Activated CD8-positive, alpha-beta memory T cell treated with anti-CD3 and anti-CD28 coated beads, Interleukin-2, amount 50 U/mL, for 1 hour (primary cell): ENCODE results near the gene SH3GL1.

Experiments used
- DNase-seq: peaks from one replicate; pipeline ENCODE4 v3.0.0-alpha.2; 2020; ENCODE audit errors: extremely low read depth

Gene SH3GL1

GRCh38 chr19:4375164-4376027 is 25.0 kb downstream of the SH3GL1 start:
- no peak for DNase-seq

- no peak for DNase-seq
Observed at GRCh38 chr19:4374498-4375163, 25.7 kb downstream of the SH3GL1 start.

- no peak for DNase-seq
Observed at GRCh38 chr19:4373601-4374497, 26.5 kb downstream of the SH3GL1 start.

- DNase-seq = no peak
Observed at GRCh38 chr19:4373013-4373367, 27.4 kb downstream of the SH3GL1 start.

DNA sequence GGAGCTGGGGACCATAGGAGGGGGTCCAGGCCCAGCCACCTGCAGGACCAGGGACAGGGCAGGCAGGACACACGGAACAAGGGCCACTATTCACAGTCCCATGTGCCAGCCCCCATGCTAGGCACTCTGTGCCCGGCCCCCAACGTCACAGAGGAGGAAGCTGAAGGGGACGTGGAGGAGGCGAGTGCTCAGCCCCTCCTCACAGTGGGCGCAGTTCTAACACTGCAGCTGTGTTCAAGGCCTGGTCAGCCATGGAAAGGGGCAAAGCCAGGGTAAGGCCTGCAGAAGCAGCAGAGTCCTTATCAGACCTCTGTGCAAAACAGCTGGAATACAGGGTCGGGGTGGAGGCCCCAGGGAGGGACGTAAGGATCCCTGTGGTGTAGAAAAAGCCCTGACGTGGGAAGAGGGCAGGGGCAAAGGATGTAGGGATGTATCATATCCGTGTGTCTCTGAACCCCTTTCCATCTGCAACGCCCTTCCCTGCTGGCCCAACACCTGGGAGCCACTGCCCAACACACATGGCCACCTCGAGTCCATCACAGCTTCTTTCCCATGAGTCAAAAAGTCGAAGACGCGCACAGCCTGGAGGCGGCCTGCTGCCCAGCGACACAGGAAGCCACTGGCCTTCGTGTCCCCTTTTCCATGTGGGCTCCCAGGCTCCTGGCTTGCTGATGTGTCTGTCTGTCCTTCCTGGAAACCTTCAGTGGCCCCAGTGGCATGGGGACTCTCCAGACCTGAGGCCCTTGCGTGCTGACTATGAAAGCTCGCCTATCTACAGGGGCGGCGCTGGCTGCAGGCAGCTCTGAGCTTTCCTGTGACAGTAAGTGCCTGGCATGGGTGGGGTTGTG is 28.0 kb downstream of the SH3GL1 start:
- no peak for DNase-seq

- DNase-seq = no peak
Observed at GRCh38 chr19:4371247-4372164, 28.8 kb downstream of the SH3GL1 start.

GRCh38 chr19:4370418-4371041 is 29.8 kb downstream of the SH3GL1 start:
- no peak for DNase-seq

DNA sequence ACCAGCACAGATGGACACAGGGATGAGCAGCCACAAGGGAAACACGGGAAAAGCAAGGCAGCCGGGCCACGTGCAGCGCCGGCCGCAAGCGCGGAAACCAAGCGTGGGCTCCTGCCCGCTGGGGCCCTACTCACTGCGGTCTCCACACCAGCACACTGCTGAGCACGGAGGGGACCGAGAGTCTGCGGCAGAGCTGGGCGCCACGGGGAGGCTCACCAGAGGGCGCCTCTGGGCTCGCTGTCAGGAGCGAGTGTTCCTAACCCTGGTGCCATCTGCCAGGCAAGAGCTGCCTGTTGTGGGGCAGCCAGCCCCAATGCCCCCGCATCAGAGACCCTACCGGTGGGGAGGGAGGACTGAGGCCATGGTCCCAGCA is 30.5 kb downstream of the SH3GL1 start:
- peak; percentile 38 for DNase-seq

DNA sequence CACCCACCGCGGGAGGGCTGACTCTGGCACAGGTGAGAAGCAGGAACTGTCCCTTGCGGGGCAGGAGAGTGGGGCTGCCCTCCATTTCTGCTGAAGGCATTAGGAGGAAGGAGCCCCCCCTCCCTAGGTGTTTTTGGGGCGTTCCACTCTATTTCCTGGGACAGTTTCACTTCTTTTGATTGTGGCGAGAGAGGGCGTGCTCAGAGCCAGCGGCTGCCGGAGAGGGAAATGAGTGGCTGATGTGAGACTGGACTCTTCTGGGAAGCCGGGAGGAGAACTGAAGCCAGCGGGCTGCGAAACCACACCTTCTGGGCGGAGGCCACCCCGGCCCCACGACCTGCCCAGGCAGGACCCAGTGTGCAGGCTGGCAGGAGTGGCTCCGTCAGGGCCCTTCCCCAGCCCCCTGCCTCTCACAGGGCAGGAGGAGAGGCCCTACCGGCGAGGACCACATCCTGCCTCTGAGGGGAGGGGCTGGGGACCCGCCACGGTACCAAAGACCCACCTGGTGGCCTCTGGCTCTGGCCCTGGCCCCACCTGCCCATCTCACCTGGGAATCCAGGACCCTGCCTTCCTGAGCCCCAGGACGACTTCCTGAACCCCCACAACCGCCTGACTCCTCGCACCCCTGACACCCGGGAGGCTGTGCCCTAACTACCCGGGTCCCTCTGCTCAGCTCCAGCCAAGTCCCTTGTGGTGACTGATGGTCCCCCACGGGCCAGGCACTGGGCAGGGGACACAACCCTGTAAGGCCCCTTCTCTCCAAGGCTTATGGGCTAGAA is 31.0 kb downstream of the SH3GL1 start:
- peak; percentile 24 for DNase-seq

DNA sequence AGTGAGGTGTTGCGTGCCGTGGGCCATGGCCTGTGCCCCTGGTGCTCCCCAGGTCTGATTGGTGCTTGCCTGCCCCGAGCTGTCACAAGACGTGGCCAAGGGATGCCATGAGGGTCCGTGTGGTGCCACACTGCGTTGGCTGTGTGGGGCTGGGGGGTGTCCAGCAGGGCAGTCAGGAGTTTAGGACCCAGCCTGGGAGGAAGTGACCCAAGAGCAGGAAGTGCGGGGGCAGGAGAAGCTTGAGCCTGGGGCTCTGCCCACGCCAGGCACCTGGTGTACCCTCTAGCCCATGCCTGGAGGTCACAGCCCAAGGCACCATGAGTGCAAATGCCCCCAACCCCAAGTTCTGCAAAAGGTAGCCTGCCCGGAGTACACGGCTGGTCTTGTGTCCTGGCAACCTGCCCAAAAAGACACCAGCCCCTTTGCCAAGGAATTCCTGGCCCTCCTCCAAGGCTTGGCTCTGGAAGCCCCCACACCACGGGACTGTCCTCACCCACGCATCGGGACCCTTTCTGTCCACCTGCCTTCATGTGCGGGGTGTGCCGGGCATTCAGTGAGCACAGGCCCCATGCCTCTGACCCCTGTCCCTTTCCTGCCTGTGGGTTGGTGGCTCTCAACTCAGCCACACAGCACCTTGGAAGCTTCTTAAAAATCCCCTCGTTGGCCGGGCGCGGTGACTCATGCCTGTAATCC is 32.1 kb downstream of the SH3GL1 start:
- DNase-seq = no peak

DNA sequence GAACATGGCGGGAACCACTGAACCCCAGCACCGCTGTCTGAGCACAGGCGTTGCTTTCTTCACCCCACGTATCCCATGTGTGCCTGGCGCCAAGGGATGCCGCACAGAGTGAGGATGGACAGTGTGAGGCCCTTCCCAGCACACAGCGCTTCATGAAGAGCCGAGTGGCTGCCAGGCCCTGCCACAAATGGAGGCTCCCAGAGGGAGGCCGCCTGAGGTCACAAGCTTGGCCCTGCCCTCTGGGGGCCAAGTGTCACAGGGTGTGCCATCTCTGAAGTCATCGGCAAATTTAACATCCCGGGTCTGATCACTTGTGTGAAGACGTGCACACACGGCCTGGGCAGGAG is 32.6 kb downstream of the SH3GL1 start:
- no peak for DNase-seq

DNA sequence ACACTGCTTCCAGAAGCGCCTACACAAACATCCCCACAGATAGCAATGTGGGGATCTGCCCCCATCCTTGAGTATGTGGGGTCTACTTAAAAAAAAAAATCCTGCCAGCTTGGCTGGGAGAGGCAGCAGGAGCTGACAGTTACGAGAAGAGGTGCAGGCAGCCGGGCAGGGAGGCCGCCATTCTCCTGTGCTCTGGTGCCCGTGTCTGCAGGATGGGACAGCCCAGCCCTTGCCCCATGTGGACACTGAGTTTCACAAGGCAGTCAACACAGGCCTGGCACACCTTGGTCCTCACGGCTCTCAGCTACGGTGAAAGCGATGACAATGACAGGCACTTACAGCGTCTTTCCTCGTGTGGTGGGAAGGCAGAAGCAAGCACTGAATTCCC is 33.0 kb downstream of the SH3GL1 start:
- DNase-seq = no peak

DNA sequence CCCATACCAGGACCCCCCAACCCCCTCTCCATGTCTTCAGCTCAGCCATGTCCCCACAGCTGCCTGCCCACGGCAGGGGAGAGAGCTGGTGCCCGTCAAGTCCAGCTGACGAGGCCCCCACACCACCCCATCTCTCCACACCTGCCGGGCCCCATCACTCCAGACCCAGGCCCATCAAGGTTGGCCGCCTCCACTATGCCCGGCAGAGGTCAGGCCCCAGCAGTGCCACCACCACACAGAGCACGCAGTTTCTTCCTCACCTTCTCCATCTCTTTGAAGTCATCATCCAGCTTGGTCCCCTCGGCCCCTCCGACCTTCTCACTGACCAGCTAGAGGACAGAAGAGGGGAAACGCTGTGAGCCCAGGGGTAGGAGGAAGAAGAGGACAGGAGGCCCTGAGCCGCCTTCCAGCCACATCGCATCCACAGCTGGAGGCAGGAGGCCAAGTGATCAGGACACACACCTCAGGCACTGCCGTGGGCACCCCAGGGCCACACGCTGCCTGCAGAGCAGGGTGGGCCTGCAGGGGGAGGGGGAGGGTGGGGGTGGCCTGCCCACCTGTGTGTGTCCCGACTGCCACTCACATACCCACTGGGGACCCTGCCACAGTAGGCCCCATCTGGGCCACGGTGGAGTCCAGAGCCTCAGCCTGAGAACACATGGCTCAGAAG is 33.5 kb downstream of the SH3GL1 start:
- DNase-seq = no peak

DNA sequence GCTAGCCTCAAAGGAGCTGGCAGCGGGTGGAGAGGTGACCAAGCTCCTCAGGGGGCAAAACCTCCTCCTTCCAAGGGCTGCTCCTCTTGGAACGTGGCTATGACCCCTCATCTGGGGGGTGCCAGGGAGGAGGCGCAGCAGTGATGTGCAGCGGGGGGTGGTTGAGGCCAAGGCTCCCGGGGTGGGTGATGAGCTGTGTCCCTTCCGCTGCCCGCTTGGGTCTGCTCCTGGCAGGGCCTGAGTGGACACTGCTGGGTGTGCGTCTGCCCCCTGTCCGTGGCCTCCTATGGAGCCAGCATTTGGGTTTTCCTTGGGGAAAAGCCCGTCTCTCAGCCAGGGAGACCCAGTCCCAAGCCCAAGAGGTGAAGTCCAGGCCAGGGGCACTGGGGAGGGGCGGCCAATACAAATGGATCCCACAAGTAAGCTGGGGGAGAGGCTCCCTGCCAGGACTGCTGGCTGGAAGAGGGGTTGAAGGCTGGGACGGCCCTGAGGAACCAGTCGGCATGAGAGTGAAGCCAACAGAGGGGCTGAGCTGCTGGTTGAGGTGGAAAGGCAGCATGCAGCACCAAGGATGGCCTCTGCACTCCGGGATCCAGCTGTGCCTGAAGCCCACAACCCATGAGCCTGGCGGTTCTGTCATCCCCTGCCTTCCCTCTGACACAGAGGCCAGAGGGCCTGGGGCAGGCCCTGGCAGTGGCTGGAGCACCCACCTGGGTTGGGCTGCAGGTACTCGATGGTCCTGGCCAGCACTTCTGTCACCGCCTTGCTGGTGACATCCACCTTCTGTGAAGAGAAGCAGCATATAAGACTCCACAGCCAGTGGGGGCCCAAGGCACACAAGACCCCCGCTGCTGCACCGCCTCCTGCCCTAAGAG is 34.3 kb downstream of the SH3GL1 start:
- DNase-seq = no peak

- DNase-seq = no peak
Observed at GRCh38 chr19:4365341-4365740, 35.0 kb downstream of the SH3GL1 start.

GRCh38 chr19:4363571-4364304 is 36.6 kb downstream of the SH3GL1 start:
- DNase-seq = no peak
